ENCODE data around the gene MAP6.

GRCh38 chr11:75703695-75704237 is 34.9 kb upstream of the MAP6 start:
- no peak for TF ChIP-seq CTCF (conservative IDR thresholded peaks at IDR 0.05; ENCODE audit: low read depth in 2 of 2)
- TF ChIP-seq CREB1 (CRISPR knock-in tag; IDR thresholded peaks at IDR 0.05; ENCODE audit: low read depth) = no peak
- no peak for TF ChIP-seq EZH2phosphoT487 (IDR thresholded peaks at IDR 0.05; ENCODE audit: unreplicated experiment)
- TF ChIP-seq POLR2AphosphoS5 (IDR thresholded peaks at IDR 0.05; ENCODE audit: low read depth) = no peak
- TF ChIP-seq EZH2 (IDR thresholded peaks at IDR 0.05; ENCODE audit: low read depth, unreplicated experiment) = no peak
